GM12878 (cell line): ENCODE results near the gene COL5A1.

ENCODE experiments used
- CTCF ChIP-seq, 3 experiments: IDR thresholded peaks in 2 of 3; conservative IDR thresholded peaks in 1 of 3; 2 replicates each; pipeline ENCODE4 v1.5.1; 2011; ENCODE audit warnings: low read depth in 3 of 3, low read length in 3 of 3, mild to moderate bottlenecking in 3 of 3, control low read depth in 2 of 3, moderate library complexity in 2 of 3, inconsistent platforms in 1 of 3, mixed read lengths in 1 of 3; ENCODE audit not compliant: control insufficient read depth in 2 of 3, insufficient read depth in 1 of 3; ENCODE audit errors: extremely low read depth in 1 of 3
- RFX5 ChIP-seq: IDR thresholded peaks from 2 replicates; pipeline ENCODE4 v1.6.1; 2011; ENCODE audit warnings: low read depth, low read length, improper control_type of control experiment

- no peak for TF ChIP-seq RFX5
- no peak for TF ChIP-seq CTCF (IDR thresholded peaks at IDR 0.05 in 2 of 3, conservative IDR thresholded peaks at IDR 0.05 in 1 of 3; ENCODE audit: control insufficient read depth in 2 of 3, extremely low read depth in 1 of 3, insufficient read depth in 1 of 3, low read depth in 3 of 3, low read length in 3 of 3)
These were observed 205.1 kb downstream of the COL5A1 start for GRCh38 chr9:134846699-134847098.
